GM12878 (cell line): ENCODE results near the gene IMMP2L. TPM values are rescaled to one million over a fixed set of nuclear protein-coding genes. Genes with fewer than 3 reads are reported as not detected.

Source experiments
- ATAC-seq: fragments of 200-7000 bp; cut with Tn5 transposase; 3 replicates; pipeline ENCODE4 v1.9.1; 2020; ENCODE audit warnings: mild to moderate bottlenecking, moderate library complexity
- BruUV-seq: library from RNA; stranded (reverse); fragments of 400-500 nt; replicated peaks from 2 replicates; lab custom pipeline; 2021; lab: Mats Ljungman, UMichigan
- CTCF ChIA-PET: fragments of 300-600 bp; sonication (Branson Sonifier 250); formaldehyde crosslinking; extraction: SDS; loops from one replicate; lab custom pipeline; 2021; ENCODE audit warnings: inconsistent platforms; lab: Yijun Ruan, JAX
- POLR2A ChIA-PET: fragments of 350-600 bp; formaldehyde crosslinking; extraction: SDS; loops from one replicate; lab custom pipeline; 2021; ENCODE audit warnings: inconsistent platforms; lab: Charles Lee
- RAD21 ChIA-PET: fragments of 300-600 bp; sonication (Branson Sonifier 250); formaldehyde crosslinking; loops from one replicate; lab custom pipeline; 2023; ENCODE audit warnings: antibody characterized with exemption; ENCODE audit not compliant: unreplicated experiment; lab: Charles Lee
- SMC1A ChIA-PET: fragments of 300-600 bp; sonication (Branson Sonifier 250); formaldehyde crosslinking; loops from one replicate; lab custom pipeline; 2023; ENCODE audit not compliant: unreplicated experiment, uncharacterized antibody; lab: Charles Lee
- DNase-seq: peaks from one replicate; pipeline ENCODE4 v3.0.0-alpha.2; 2011; ENCODE audit warnings: low read depth, low spot score
- FAIRE-seq: peaks from 3 replicates; lab custom pipeline; 2011; peaks lifted over from hg19 to GRCh38; lab: Jason Lieb, UNC
- H2AFZ ChIP-seq: 2 replicates; pipeline ENCODE4 v1.6.0; 2011; ENCODE audit warnings: low read depth, low read length, control low read depth; ENCODE audit not compliant: control insufficient read depth
- H3K27ac ChIP-seq: 2 replicates; pipeline ENCODE4 v1.5.1; 2011; ENCODE audit warnings: control low read depth; ENCODE audit not compliant: control insufficient read depth, insufficient read depth
- H3K27me3 ChIP-seq, 2 experiments: replicated peaks in 1 of 2; 2 replicates each; pipeline versions ENCODE4 v1.6.0 to v1.6.1; 2011; ENCODE audit warnings: low read length in 1 of 2; ENCODE audit not compliant: control insufficient read depth in 2 of 2, insufficient read depth in 2 of 2
- H3K36me3 ChIP-seq, 2 experiments: 2 replicates each; pipeline ENCODE4 v1.5.1; 2011; ENCODE audit warnings: low read length in 1 of 2; ENCODE audit not compliant: control insufficient read depth in 2 of 2, insufficient read depth in 2 of 2
- H3K4me1 ChIP-seq: 2 replicates; pipeline ENCODE4 v1.6.1; 2011; ENCODE audit warnings: mild to moderate bottlenecking, low read length, moderate library complexity, mixed read lengths; ENCODE audit not compliant: control insufficient read depth, insufficient read depth
- H3K4me2 ChIP-seq: 2 replicates; pipeline ENCODE4 v1.6.0; 2011; ENCODE audit warnings: control low read depth; ENCODE audit not compliant: control insufficient read depth, insufficient read depth
- H3K4me3 ChIP-seq: fragments of 200-600 bp; sonication (generic); 2 replicates; pipeline ENCODE4 v1.5.1; 2016
- H3K79me2 ChIP-seq: 2 replicates; pipeline ENCODE4 v1.6.0; 2011; ENCODE audit warnings: low read length; ENCODE audit not compliant: control insufficient read depth, insufficient read depth
- H3K9ac ChIP-seq: 2 replicates; pipeline ENCODE4 v1.8.0; 2011; ENCODE audit warnings: low read length, control low read depth, mixed read lengths; ENCODE audit not compliant: control insufficient read depth, insufficient read depth
- H3K9me3 ChIP-seq: replicated peaks from 3 replicates; pipeline ENCODE4 v1.5.1; 2011; ENCODE audit warnings: mild to moderate bottlenecking, low read length; ENCODE audit not compliant: control insufficient read depth, insufficient read depth
- H4K20me1 ChIP-seq: 2 replicates; pipeline ENCODE4 v1.6.0; 2011; ENCODE audit not compliant: control insufficient read depth, insufficient read depth
- ATF7 ChIP-seq: fragments of 450-650 bp; IDR thresholded peaks from 2 replicates; pipeline ENCODE4 v1.6.1; 2016; ENCODE audit warnings: low read depth, mild to moderate bottlenecking
- BACH1 ChIP-seq: fragments of 450-650 bp; IDR thresholded peaks from 2 replicates; pipeline ENCODE4 v1.6.1; 2017; ENCODE audit warnings: mild to moderate bottlenecking, borderline replicate concordance
- BHLHE40 ChIP-seq, 2 experiments: fragments of 450-650 bp in 1 of 2; IDR thresholded peaks; 2 replicates each; pipeline ENCODE4 v1.6.1; 2011 to 2017; ENCODE audit warnings: low read depth in 2 of 2, borderline replicate concordance in 1 of 2, improper control_type of control experiment in 1 of 2, low read length in 1 of 2, mild to moderate bottlenecking in 1 of 2
- CEBPB ChIP-seq, 2 experiments: fragments of 150-350 bp in 1 of 2; IDR thresholded peaks; 2 replicates each; pipeline ENCODE4 v1.6.1; 2012 to 2014; ENCODE audit warnings: low read depth in 2 of 2, low read length in 2 of 2, borderline replicate concordance in 1 of 2, inconsistent platforms in 1 of 2
- ETV6 ChIP-seq, 2 experiments: fragments of 450-650 bp in 1 of 2; IDR thresholded peaks in 1 of 2; conservative IDR thresholded peaks in 1 of 2; 2 replicates each; pipeline ENCODE4 v1.6.1; 2014; ENCODE audit warnings: antibody characterized with exemption in 1 of 2, borderline replicate concordance in 1 of 2, low read depth in 1 of 2, mild to moderate bottlenecking in 1 of 2, moderate library complexity in 1 of 2
- FOXK2 ChIP-seq: fragments of 450-650 bp; IDR thresholded peaks from 2 replicates; pipeline ENCODE4 v1.6.1; 2017; ENCODE audit warnings: mild to moderate bottlenecking, moderate library complexity
- IKZF1 ChIP-seq: fragments of 450-650 bp; conservative IDR thresholded peaks from 2 replicates; pipeline ENCODE4 v1.6.1; 2017; ENCODE audit warnings: antibody characterized with exemption, mild to moderate bottlenecking
- IKZF2 ChIP-seq, 2 experiments: fragments of 450-650 bp; IDR thresholded peaks; 2 replicates each; pipeline ENCODE4 v1.6.1; 2017; ENCODE audit warnings: mild to moderate bottlenecking in 2 of 2, moderate library complexity in 2 of 2
- JUNB ChIP-seq: IDR thresholded peaks from 2 replicates; pipeline ENCODE4 v1.6.1; 2016; ENCODE audit warnings: antibody characterized with exemption, mild to moderate bottlenecking
- KAT2A ChIP-seq: conservative IDR thresholded peaks from 2 replicates; pipeline ENCODE4 v1.6.1; 2011; ENCODE audit warnings: low read depth, low read length; ENCODE audit not compliant: control insufficient read depth
- MTA2 ChIP-seq: fragments of 450-650 bp; IDR thresholded peaks from 2 replicates; pipeline ENCODE4 v1.6.1; 2016; ENCODE audit warnings: low read depth, mild to moderate bottlenecking, moderate library complexity
- NBN ChIP-seq: fragments of 450-650 bp; IDR thresholded peaks from 2 replicates; pipeline ENCODE4 v1.6.1; 2016
- NFIC ChIP-seq: IDR thresholded peaks from 2 replicates; pipeline ENCODE4 v1.6.1; 2012; ENCODE audit warnings: low read depth, mild to moderate bottlenecking, inconsistent platforms, low read length, moderate library complexity
- NR2C2 ChIP-seq: IDR thresholded peaks from 2 replicates; pipeline ENCODE4 v1.6.1; 2011; ENCODE audit warnings: borderline replicate concordance, low read depth; ENCODE audit not compliant: control insufficient read depth, insufficient read length
- PAX8 ChIP-seq: fragments of 450-650 bp; IDR thresholded peaks from 2 replicates; pipeline ENCODE4 v1.6.1; 2017; ENCODE audit warnings: mild to moderate bottlenecking, moderate library complexity
- RAD51 ChIP-seq: fragments of 450-650 bp; IDR thresholded peaks from 2 replicates; pipeline ENCODE4 v1.6.1; 2016; ENCODE audit warnings: moderate library complexity, mild to moderate bottlenecking, inconsistent platforms
- RUNX3 ChIP-seq: IDR thresholded peaks from 2 replicates; pipeline ENCODE4 v1.6.1; 2012; ENCODE audit warnings: low read length, inconsistent platforms
- SMARCA5 ChIP-seq: fragments of 450-650 bp; IDR thresholded peaks from 2 replicates; pipeline ENCODE4 v1.6.1; 2017; ENCODE audit warnings: mild to moderate bottlenecking
- SUZ12 ChIP-seq: fragments of 200-600 bp; sonication (generic); IDR thresholded peaks from one replicate; pipeline ENCODE4 v1.6.1; 2018; ENCODE audit warnings: antibody characterized with exemption, mild to moderate bottlenecking; ENCODE audit not compliant: unreplicated experiment
- TCF7 ChIP-seq: IDR thresholded peaks from 2 replicates; pipeline ENCODE4 v1.6.1; 2014; ENCODE audit warnings: antibody characterized with exemption, borderline replicate concordance
- WGBS: methylation state at CpG from one replicate; pipeline ENCODE4 v1.1.6; 2016; ENCODE audit warnings: low lambda C conversion rate; ENCODE audit not compliant: insufficient replicate concordance, insufficient coverage; ENCODE audit errors: missing lambda C conversion rate; 5-methylcytosine and 5-hydroxymethylcytosine counted together
- in situ Hi-C: fragments of 300-500 bp; cut with MboI; formaldehyde crosslinking; loops from 9 replicates; pipeline ENCODE4 v1.14.3; 2018; ENCODE audit warnings: mixed read lengths
- intact Hi-C: fragments of 100-400 bp; cut with micrococcal nuclease; formaldehyde crosslinking; loops from one replicate; pipeline ENCODE4 v1.14.2; 2022; ENCODE audit not compliant: unreplicated experiment
- polyA plus RNA-seq, 11 experiments: library from polyadenylated mRNA; depleted of rRNA in 4 of 11; unstranded in 6 of 11; stranded (reverse) in 5 of 11; fragments of >200 nt; fragmentation: Nextera tagmentation in 4 of 11; fragmentation: Illumina TruSeq in 1 of 11; extraction: Ambion mirVana in 4 of 11; extraction: Trizol in 1 of 11; gene quantifications; 1 replicate in 1 of 11; 2 replicates in 10 of 11; pipeline versions ENCODE4 v1.2.1 to v1.2.3, GENCODE V29; 2011 to 2016; ENCODE audit warnings: inconsistent platforms in 2 of 11, missing spikeins in 2 of 11, low read depth in 1 of 11
- total RNA-seq, 4 experiments: library from RNA; depleted of rRNA in 3 of 4; stranded (reverse); fragments of >200 nt in 3 of 4; fragmentation: Illumina TruSeq in 1 of 4; extraction: Trizol in 1 of 4; gene quantifications; 2 replicates each; pipeline versions ENCODE4 v1.2.1 to v1.2.3, GENCODE V29; 2013 to 2021
- TF ChIP-seq, protein P1 (sequence below): fragments of 450-650 bp; IDR thresholded peaks from 2 replicates; pipeline ENCODE4 v1.6.1; 2014; ENCODE audit warnings: mild to moderate bottlenecking
- TF ChIP-seq, protein P2 (sequence below): IDR thresholded peaks from 2 replicates; pipeline ENCODE4 v1.6.1; 2012; ENCODE audit warnings: low read length, inconsistent platforms

The IMMP2L gene
- total and polyA plus RNA-seq, 10 of the 15 experiments (the other 5 are each of a cell fraction or from before 2014, with no cell fraction given): 12.6 to 46.3 (median 19.6) TPM

DNA sequence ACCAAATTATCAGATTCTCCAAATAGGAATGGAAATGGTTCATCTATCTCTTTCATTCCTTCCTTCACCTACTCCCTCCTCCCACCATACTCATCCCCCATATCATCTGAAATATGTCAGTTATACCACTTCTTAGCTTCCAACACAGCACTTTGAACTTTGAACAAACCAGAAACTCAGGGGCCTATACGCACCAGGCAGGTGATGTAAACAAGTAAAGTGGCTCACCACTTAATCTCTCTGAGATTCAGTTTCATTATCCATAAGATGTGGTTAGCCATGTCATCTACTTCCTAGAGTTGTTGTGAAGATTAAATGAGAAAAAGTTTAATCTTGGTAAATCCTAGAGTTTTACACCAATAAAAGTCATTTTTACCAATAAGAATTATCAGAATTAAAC is 537.3 kb downstream of the IMMP2L start:
- H3K9me3 ChIP-seq: no peaks in the 10 kb centered on the region
- WGBS: 36% methylated on average over 1 of the region's 1 CpG
- ChIA-PET SMC1A (no interaction called here), CTCF (interaction anchor here (1.3 kb wide), 1 partner anchor 12 kb away, joined by 4 read pairs; no protein-coding TSS in a partner anchor), RAD21 (no interaction called here), POLR2A (no interaction called here)
- TF ChIP-seq NFIC (0 out of 2 replicates have a peak, but pooled peaks have one; percentile 35), CEBPB (IDR thresholded peaks at IDR 0.05; ENCODE audit: borderline replicate concordance in 1 of 2, low read depth in 2 of 2, low read length in 2 of 2) (no peak), KAT2A (no peak), NR2C2 (no peak), RAD51 (no peak), NBN (no peak), PAX8 (no peak), JUNB (peak; percentile 30; the same call in 1 of the 2 replicates), SMARCA5 (no peak), TCF7 (no peak), BACH1 (no peak), ATF7 (0 out of 2 replicates have a peak, but pooled peaks have one; percentile 30), BHLHE40 (IDR thresholded peaks at IDR 0.05; ENCODE audit: borderline replicate concordance in 1 of 2, low read depth in 2 of 2, low read length in 1 of 2) (peak in 1 of 2 experiments; percentile 35; a peak in 1 of 4 replicates), IKZF1 (0 out of 2 replicates have a peak, but pooled peaks have one; percentile 26), SUZ12 (no peak), ETV6 (conservative IDR thresholded peaks at IDR 0.05 in 1 of 2, IDR thresholded peaks at IDR 0.05 in 1 of 2; ENCODE audit: borderline replicate concordance in 1 of 2, low read depth in 1 of 2) (peak in 1 of 2 experiments; percentile 60; a peak in 1 of 4 replicates), RUNX3 (peak; percentile 70; the same call in 1 of the 2 replicates), MTA2 (peak; percentile 51), IKZF2 (IDR thresholded peaks at IDR 0.05) (peak in 1 of 2 experiments; percentile 33; a peak in 2 of 4 replicates), FOXK2 (no peak)
- TF ChIP-seq, protein P1, sequence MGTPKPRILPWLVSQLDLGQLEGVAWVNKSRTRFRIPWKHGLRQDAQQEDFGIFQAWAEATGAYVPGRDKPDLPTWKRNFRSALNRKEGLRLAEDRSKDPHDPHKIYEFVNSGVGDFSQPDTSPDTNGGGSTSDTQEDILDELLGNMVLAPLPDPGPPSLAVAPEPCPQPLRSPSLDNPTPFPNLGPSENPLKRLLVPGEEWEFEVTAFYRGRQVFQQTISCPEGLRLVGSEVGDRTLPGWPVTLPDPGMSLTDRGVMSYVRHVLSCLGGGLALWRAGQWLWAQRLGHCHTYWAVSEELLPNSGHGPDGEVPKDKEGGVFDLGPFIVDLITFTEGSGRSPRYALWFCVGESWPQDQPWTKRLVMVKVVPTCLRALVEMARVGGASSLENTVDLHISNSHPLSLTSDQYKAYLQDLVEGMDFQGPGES: no peak
- TF ChIP-seq, protein P2, sequence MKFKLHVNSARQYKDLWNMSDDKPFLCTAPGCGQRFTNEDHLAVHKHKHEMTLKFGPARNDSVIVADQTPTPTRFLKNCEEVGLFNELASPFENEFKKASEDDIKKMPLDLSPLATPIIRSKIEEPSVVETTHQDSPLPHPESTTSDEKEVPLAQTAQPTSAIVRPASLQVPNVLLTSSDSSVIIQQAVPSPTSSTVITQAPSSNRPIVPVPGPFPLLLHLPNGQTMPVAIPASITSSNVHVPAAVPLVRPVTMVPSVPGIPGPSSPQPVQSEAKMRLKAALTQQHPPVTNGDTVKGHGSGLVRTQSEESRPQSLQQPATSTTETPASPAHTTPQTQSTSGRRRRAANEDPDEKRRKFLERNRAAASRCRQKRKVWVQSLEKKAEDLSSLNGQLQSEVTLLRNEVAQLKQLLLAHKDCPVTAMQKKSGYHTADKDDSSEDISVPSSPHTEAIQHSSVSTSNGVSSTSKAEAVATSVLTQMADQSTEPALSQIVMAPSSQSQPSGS: no peak
- no peaks in the 10 kb centered on the region; the same call in 1 of the 2 replicates for H3K4me1 ChIP-seq
- DNase-seq (no peak), FAIRE-seq (no peak), ATAC-seq (peak; percentile 78)
- no peak overlapping the region for H3K9ac ChIP-seq
- in situ Hi-C loops: no loop called here
- H3K79me2 ChIP-seq: no peaks in the 10 kb centered on the region
- BruUV-seq: no TSS peak
- intact Hi-C loops: loop anchor here (5.0 kb wide), 1 partner anchor 57 kb away; no protein-coding TSS in a partner anchor
- no peak overlapping the region for H3K4me2 ChIP-seq
- H3K27me3 ChIP-seq: no peaks in the 10 kb centered on the region
- H2AFZ ChIP-seq: no peak overlapping the region
- no peak overlapping the region for H3K4me3 ChIP-seq
- H3K27ac ChIP-seq: no peak overlapping the region
- H3K36me3 ChIP-seq: no peaks in the 10 kb centered on the region
- H4K20me1 ChIP-seq: no peaks in the 10 kb centered on the region
